HepG2 (cell line): ENCODE results near the gene MRPL37. TPM values are rescaled to one million over a fixed set of nuclear protein-coding genes. Genes with fewer than 3 reads are reported as not detected.

Experiments
- ATAC-seq: fragments of 200-7000 bp; cut with Tn5 transposase; 3 replicates; pipeline ENCODE4 v1.9.1; 2020; ENCODE audit warnings: mild to moderate bottlenecking, moderate library complexity
- BruUV-seq: library from RNA; stranded (reverse); fragments of 400-500 nt; replicated peaks from 2 replicates; lab custom pipeline; 2021; lab: Mats Ljungman, UMichigan
- CTCF ChIA-PET: fragments of 300-600 bp; formaldehyde crosslinking; extraction: SDS; loops from one replicate; lab custom pipeline; 2021; ENCODE audit warnings: low total read pairs, inconsistent platforms, low intra/inter-chr PET ratio; lab: Yijun Ruan, JAX
- POLR2A ChIA-PET: fragments of 350-600 bp; sonication (Branson Sonifier 250); formaldehyde crosslinking; loops from one replicate; lab custom pipeline; 2020; ENCODE audit warnings: antibody characterized with exemption, inconsistent platforms; lab: Yijun Ruan, JAX
- DNase-seq: peaks from one replicate; pipeline ENCODE4 v3.0.0-alpha.2; 2015; ENCODE audit warnings: low spot score
- FAIRE-seq: peaks from 3 replicates; lab custom pipeline; 2011; peaks lifted over from hg19 to GRCh38; lab: Jason Lieb, UNC
- H2AFZ ChIP-seq: one replicate; pipeline ENCODE4 v1.6.1; 2011; ENCODE audit warnings: low read length, inconsistent platforms
- H3K27ac ChIP-seq: fragments of 300-600 bp; 3 replicates; pipeline ENCODE4 v1.8.0; 2011; ENCODE audit warnings: mixed run types, mild to moderate bottlenecking, mixed read lengths, low read length, inconsistent platforms; ENCODE audit not compliant: insufficient read depth; ENCODE audit errors: extremely low read length
- H3K27me3 ChIP-seq, 2 experiments: fragments of 200-600 bp in 1 of 2; 2 replicates in 1 of 2; 3 replicates in 1 of 2; pipeline versions ENCODE4 v1.6.0 to v1.8.0; 2011; ENCODE audit warnings: low read length in 2 of 2, mild to moderate bottlenecking in 2 of 2, moderate library complexity in 2 of 2, inconsistent platforms in 1 of 2; ENCODE audit not compliant: insufficient read depth in 2 of 2, control insufficient read depth in 1 of 2
- H3K36me3 ChIP-seq, 2 experiments: fragments of 200-600 bp in 1 of 2; replicated peaks in 1 of 2; 2 replicates in 1 of 2; 3 replicates in 1 of 2; pipeline versions ENCODE4 v1.5.1 to v1.8.0; 2011; ENCODE audit warnings: low read length in 2 of 2, inconsistent platforms in 1 of 2; ENCODE audit not compliant: insufficient read depth in 2 of 2, control insufficient read depth in 1 of 2
- H3K4me1 ChIP-seq: 2 replicates; pipeline ENCODE4 v1.5.1; 2012; ENCODE audit warnings: low read length, inconsistent platforms; ENCODE audit not compliant: insufficient read depth
- H3K4me2 ChIP-seq: 2 replicates; pipeline ENCODE4 v1.6.0; 2011; ENCODE audit warnings: low read depth, low read length, inconsistent platforms
- H3K4me3 ChIP-seq, 3 experiments: fragments of 200-600 bp in 1 of 3; sonication (generic), shearing (Covaris generic) in 1 of 3; replicated peaks in 1 of 3; 2 replicates each; pipeline ENCODE4 v1.5.1; 2011 to 2016; ENCODE audit warnings: low read length in 3 of 3, inconsistent platforms in 2 of 3, low read depth in 2 of 3, mild to moderate bottlenecking in 2 of 3, control low read depth in 1 of 3, mixed read lengths in 1 of 3; ENCODE audit not compliant: insufficient read depth in 1 of 3
- H3K79me2 ChIP-seq: one replicate; pipeline ENCODE4 v1.6.1; 2011; ENCODE audit warnings: low read length, inconsistent platforms; ENCODE audit not compliant: insufficient read depth
- H3K9ac ChIP-seq: 2 replicates; pipeline ENCODE4 v1.6.0; 2011; ENCODE audit warnings: mild to moderate bottlenecking, low read depth, low read length, inconsistent platforms; ENCODE audit not compliant: insufficient read depth
- H3K9me3 ChIP-seq: 2 replicates; pipeline ENCODE4 v1.5.1; 2012; ENCODE audit warnings: mild to moderate bottlenecking, low read length
- H4K20me1 ChIP-seq: 2 replicates; pipeline ENCODE4 v1.6.0; 2011; ENCODE audit warnings: inconsistent platforms, mild to moderate bottlenecking, low read length, moderate library complexity; ENCODE audit not compliant: insufficient read depth
- AHDC1 ChIP-seq: sonication (generic); formaldehyde crosslinking; IDR thresholded peaks from 2 replicates; pipeline ENCODE4 v1.5.1; 2020; ENCODE audit warnings: mild to moderate bottlenecking, missing genetic modification reagents, borderline replicate concordance
- ATM ChIP-seq: fragments of 450-650 bp; IDR thresholded peaks from 2 replicates; pipeline ENCODE4 v1.7.1; 2017; ENCODE audit warnings: mild to moderate bottlenecking, borderline replicate concordance
- MAZ ChIP-seq, 2 experiments: sonication (generic) in 1 of 2; formaldehyde crosslinking in 1 of 2; IDR thresholded peaks; 2 replicates each; pipeline versions ENCODE4 v1.5.0 to v1.6.1; 2012 to 2020; ENCODE audit warnings: low read depth in 2 of 2, mild to moderate bottlenecking in 2 of 2, borderline replicate concordance in 1 of 2, improper control_type of control experiment in 1 of 2, low read length in 1 of 2, missing genetic modification reagents in 1 of 2, moderate library complexity in 1 of 2
- NR2F2 ChIP-seq: IDR thresholded peaks from 2 replicates; pipeline ENCODE4 v1.6.1; 2012; ENCODE audit warnings: low read depth, inconsistent platforms, borderline replicate concordance
- SIX1 ChIP-seq: sonication (generic); formaldehyde crosslinking; IDR thresholded peaks from 2 replicates; pipeline ENCODE4 v1.4.0; 2020; ENCODE audit warnings: missing genetic modification reagents, borderline replicate concordance
- ZBTB1 ChIP-seq: sonication (generic); formaldehyde crosslinking; IDR thresholded peaks from 2 replicates; pipeline ENCODE4 v1.4.0; 2020; ENCODE audit warnings: missing genetic modification reagents, borderline replicate concordance
- ZKSCAN8 ChIP-seq: IDR thresholded peaks from 2 replicates; pipeline ENCODE4 v1.6.1; 2016; ENCODE audit warnings: borderline replicate concordance, missing genetic modification reagents, missing compliant biosample characterization
- ZNF709 ChIP-seq: sonication (generic); formaldehyde crosslinking; IDR thresholded peaks from 2 replicates; pipeline ENCODE4 v1.5.0; 2020; ENCODE audit warnings: mild to moderate bottlenecking, missing genetic modification reagents
- WGBS: methylation state at CpG from one replicate; pipeline ENCODE4 v1.1.6; 2017; ENCODE audit warnings: low lambda C conversion rate; 5-methylcytosine and 5-hydroxymethylcytosine counted together
- in situ Hi-C: cut with HindIII; loops from 2 replicates; pipeline ENCODE4 v1.10.0; 2017; ENCODE audit warnings: low pct_unique_long_range_greater_than_20kb; ENCODE audit not compliant: extremely low pct_ligation_motif_present
- intact Hi-C: fragments of 100-400 bp; cut with micrococcal nuclease; formaldehyde crosslinking; loops from one replicate; pipeline ENCODE4 v1.10.0; 2022; ENCODE audit not compliant: unreplicated experiment
- polyA plus RNA-seq, 8 experiments: library from polyadenylated mRNA; depleted of rRNA in 3 of 8; stranded (reverse) in 7 of 8; unstranded in 1 of 8; fragments of >200 nt; fragmentation: Illumina TruSeq in 4 of 8; extraction: Trizol in 4 of 8; gene quantifications; 2 replicates each; pipeline versions ENCODE4 v1.2.1 to v1.2.3, GENCODE V29; 2011 to 2016; ENCODE audit warnings: low read depth in 4 of 8, missing spikeins in 1 of 8, mixed read lengths in 1 of 8; ENCODE audit not compliant: insufficient read depth in 1 of 8
- total RNA-seq, 5 experiments: library from RNA; depleted of rRNA; stranded (reverse); fragments of >200 nt; fragmentation: Illumina TruSeq; extraction: Trizol; gene quantifications; 2 replicates each; pipeline ENCODE4 v1.2.3, GENCODE V29; 2016; ENCODE audit warnings: low read depth in 1 of 5

The MRPL37 gene
- total and polyA plus RNA-seq, 2 of the 13 experiments (the other 11 are each of a cell fraction or from before 2014, with no cell fraction given) = 31.7 to 127 TPM

GRCh38 chr1:54180701-54181360 lies 19.1 kb upstream of the MRPL37 start:
- no peaks in the 10 kb centered on the region for H3K4me1 ChIP-seq
- TF ChIP-seq ZKSCAN8 = no peak
- TF ChIP-seq MAZ (IDR thresholded peaks at IDR 0.05; ENCODE audit: borderline replicate concordance, low read depth, low read length) = no peak
- TF ChIP-seq MAZ (CRISPR knock-in tag; IDR thresholded peaks at IDR 0.05; ENCODE audit: low read depth) = no peak
- no peak for TF ChIP-seq NR2F2
- TF ChIP-seq AHDC1 (CRISPR knock-in tag) = no peak
- no peak for TF ChIP-seq ZNF709 (CRISPR knock-in tag)
- TF ChIP-seq ZBTB1 (CRISPR knock-in tag) = no peak
- TF ChIP-seq SIX1 (CRISPR knock-in tag) = no peak
- TF ChIP-seq ATM = no peak
- TF ChIP-seq, all 625 proteins: peak for 0
- H3K9ac ChIP-seq = no peak overlapping the region
- no peak for DNase-seq
- no TSS peak for BruUV-seq
- in situ Hi-C loops = no loop called here
- intact Hi-C loops = no loop called here
- H4K20me1 ChIP-seq = no peaks in the 10 kb centered on the region
- WGBS = 96% methylated on average over 5 of the region's 5 CpGs
- H3K27ac ChIP-seq = no peak overlapping the region
- no peaks in the 10 kb centered on the region for H3K27me3 ChIP-seq
- H3K4me3 ChIP-seq = no peak overlapping the region
- ATAC-seq = no peak
- no peak overlapping the region for H3K4me2 ChIP-seq
- no peaks in the 10 kb centered on the region for H3K9me3 ChIP-seq
- no peaks in the 10 kb centered on the region for H3K79me2 ChIP-seq
- ChIA-PET CTCF (interaction anchor here (1.8 kb wide), 1 partner anchor 308 kb away, joined by 10 read pairs; no protein-coding TSS in a partner anchor), POLR2A (interaction anchor here (1.0 to 1.4 kb wide), 2 partner anchors 19 to 308 kb away, joined by 4 to 5 read pairs; partner anchors contain the start of genes CYB5RL and MRPL37)
- no peak for FAIRE-seq
- H3K36me3 ChIP-seq = no peaks in the 10 kb centered on the region; a peak in 1 of 5 replicates
- no peak overlapping the region for H2AFZ ChIP-seq
